BLaER1 (cell line): ENCODE results near the gene SBF2.
"Not testable (repeated sequence)": the region's sequence is repeated elsewhere in the genome, so short reads cannot be mapped to it uniquely, and the experiment has no call there.

ENCODE experiments used
- H3K27ac ChIP-seq: shearing (Covaris generic); formaldehyde crosslinking; 2 replicates; pipeline ENCODE4 v1.8.1; 2022
- H3K27me3 ChIP-seq: shearing (Covaris generic); formaldehyde crosslinking; 2 replicates; pipeline ENCODE4 v1.8.1; 2022
- H3K36me3 ChIP-seq: shearing (Covaris generic); formaldehyde crosslinking; 2 replicates; pipeline ENCODE4 v1.8.1; 2022
- H3K4me1 ChIP-seq: shearing (Covaris generic); formaldehyde crosslinking; 2 replicates; pipeline ENCODE4 v1.8.1; 2022
- H3K4me2 ChIP-seq: shearing (Covaris generic); formaldehyde crosslinking; 2 replicates; pipeline ENCODE4 v1.8.1; 2022
- H3K4me3 ChIP-seq: shearing (Covaris generic); formaldehyde crosslinking; 2 replicates; pipeline ENCODE4 v1.8.1; 2022
- H3K9ac ChIP-seq: shearing (Covaris generic); formaldehyde crosslinking; 2 replicates; pipeline ENCODE4 v1.8.1; 2022
- H3K9me3 ChIP-seq: shearing (Covaris generic); formaldehyde crosslinking; 2 replicates; pipeline ENCODE4 v1.8.1; 2022
- H4K20me1 ChIP-seq: shearing (Covaris generic); formaldehyde crosslinking; 2 replicates; pipeline ENCODE4 v1.8.1; 2022
- Cebpa-rat ChIP-seq: shearing (Covaris generic); IDR thresholded peaks from 2 replicates; pipeline ENCODE4 v1.8.1; 2022

SBF2 gene

DNA sequence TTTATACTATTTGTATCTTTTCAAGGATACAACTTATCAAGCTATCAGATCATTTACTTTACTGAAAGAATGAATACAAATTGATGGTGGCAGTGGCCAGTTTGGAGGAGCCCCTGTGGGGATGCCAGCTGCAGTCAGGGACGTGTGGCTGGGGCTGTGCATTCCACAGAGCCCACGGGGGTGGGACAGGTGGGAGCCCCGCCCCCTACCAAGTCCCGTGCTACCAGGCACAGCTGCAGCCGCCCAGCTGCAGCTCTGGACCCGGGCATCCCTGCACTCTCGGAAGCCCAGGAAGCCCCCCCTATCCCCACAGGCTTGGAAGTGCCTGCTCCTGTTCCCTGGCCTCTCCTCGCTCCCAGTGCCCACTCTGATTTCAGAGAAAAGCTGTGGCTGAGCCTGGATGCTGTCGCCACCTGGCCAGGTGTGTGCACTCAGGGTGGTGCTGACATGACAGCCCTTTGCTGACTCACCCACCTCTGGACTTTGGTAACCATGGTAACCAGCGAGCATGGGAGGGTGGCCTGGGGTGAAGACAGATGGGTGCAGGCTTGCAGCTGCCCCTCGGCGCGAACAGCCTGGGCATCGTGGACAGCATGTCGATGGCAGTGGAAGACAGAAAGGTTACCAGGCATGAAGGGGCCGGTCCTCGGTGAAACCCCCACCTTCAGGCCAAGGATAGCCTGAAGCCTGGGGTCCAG is 138.1 kb downstream of the SBF2 start:
- H3K4me2 ChIP-seq, result no peak overlapping the region
- no peaks in the 10 kb centered on the region for H3K27me3 ChIP-seq
- H3K4me3 ChIP-seq, result no peak overlapping the region
- peaks cover 19% of the 10 kb centered on the region for H3K9me3 ChIP-seq
- H3K4me1 ChIP-seq, result no peaks in the 10 kb centered on the region
- no peaks in the 10 kb centered on the region for H3K36me3 ChIP-seq
- H3K9ac ChIP-seq, result no peak overlapping the region
- no peaks in the 10 kb centered on the region for H4K20me1 ChIP-seq
- H3K27ac ChIP-seq, result no peak overlapping the region
- no peak for TF ChIP-seq Cebpa-rat

GRCh38 chr11:10150800-10151199 is 143.2 kb downstream of the SBF2 start:
- H3K4me2 ChIP-seq, result no peak overlapping the region
- H3K27ac ChIP-seq, result no peak overlapping the region
- no peaks in the 10 kb centered on the region for H3K4me1 ChIP-seq
- no peak for TF ChIP-seq Cebpa-rat
- no peak overlapping the region for H3K9ac ChIP-seq
- H3K27me3 ChIP-seq, result no peaks in the 10 kb centered on the region
- no peak overlapping the region for H3K4me3 ChIP-seq
- peaks cover 6% of the 10 kb centered on the region for H3K9me3 ChIP-seq
- H4K20me1 ChIP-seq, result no peaks in the 10 kb centered on the region
- H3K36me3 ChIP-seq, result no peaks in the 10 kb centered on the region

- H4K20me1 ChIP-seq, result no peaks in the 10 kb centered on the region
- no peaks in the 10 kb centered on the region for H3K4me1 ChIP-seq
- no peak overlapping the region for H3K9ac ChIP-seq
- TF ChIP-seq Cebpa-rat, result no peak
- no peak overlapping the region for H3K4me2 ChIP-seq
- H3K36me3 ChIP-seq, result no peaks in the 10 kb centered on the region
- peaks cover 5% of the 10 kb centered on the region for H3K9me3 ChIP-seq
- H3K27ac ChIP-seq, result no peak overlapping the region
- H3K27me3 ChIP-seq, result no peaks in the 10 kb centered on the region
- no peak overlapping the region for H3K4me3 ChIP-seq
Observed at GRCh38 chr11:10149553-10149952, 144.5 kb downstream of the SBF2 start.

DNA sequence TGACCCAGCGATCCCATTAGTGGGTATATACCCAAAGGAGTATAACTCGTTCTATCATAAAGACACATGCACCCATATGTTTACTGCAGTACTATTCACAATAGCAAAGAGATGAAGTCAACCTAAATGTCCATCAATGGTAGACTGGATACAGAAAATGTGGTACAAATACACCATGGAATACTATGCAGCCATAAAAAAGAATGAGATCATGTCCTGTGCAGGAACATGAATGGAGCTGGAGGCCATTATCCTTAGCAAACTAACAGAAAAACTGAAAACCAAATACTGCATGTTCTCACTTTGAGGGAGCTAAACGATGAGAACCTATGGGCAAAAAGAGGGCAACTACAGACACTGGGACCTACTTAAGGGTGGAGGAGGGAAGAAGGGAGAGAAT is 146.8 kb downstream of the SBF2 start:
- no peaks in the 10 kb centered on the region for H4K20me1 ChIP-seq
- H3K4me3 ChIP-seq, result no peak overlapping the region
- H3K27ac ChIP-seq, result no peak overlapping the region
- no peak overlapping the region for H3K4me2 ChIP-seq
- no peaks in the 10 kb centered on the region for H3K36me3 ChIP-seq
- peaks cover 5% of the 10 kb centered on the region for H3K9me3 ChIP-seq
- H3K4me1 ChIP-seq, result no peaks in the 10 kb centered on the region
- H3K27me3 ChIP-seq, result no peaks in the 10 kb centered on the region
- no peak overlapping the region for H3K9ac ChIP-seq
- no peak for TF ChIP-seq Cebpa-rat

- Histone ChIP-seq H3K4me2 (no peak overlapping the region), H4K20me1 (no peaks in the 10 kb centered on the region), H3K27ac (no peak overlapping the region), H3K9me3 (peaks cover 5% of the 10 kb centered on the region), H3K36me3 (no peaks in the 10 kb centered on the region), H3K27me3 (no peaks in the 10 kb centered on the region), H3K4me3 (no peak overlapping the region), H3K4me1 (no peaks in the 10 kb centered on the region), H3K9ac (no peak overlapping the region)
- no peak for TF ChIP-seq Cebpa-rat
Observed at GRCh38 chr11:10144954-10145353, 149.1 kb downstream of the SBF2 start.

DNA sequence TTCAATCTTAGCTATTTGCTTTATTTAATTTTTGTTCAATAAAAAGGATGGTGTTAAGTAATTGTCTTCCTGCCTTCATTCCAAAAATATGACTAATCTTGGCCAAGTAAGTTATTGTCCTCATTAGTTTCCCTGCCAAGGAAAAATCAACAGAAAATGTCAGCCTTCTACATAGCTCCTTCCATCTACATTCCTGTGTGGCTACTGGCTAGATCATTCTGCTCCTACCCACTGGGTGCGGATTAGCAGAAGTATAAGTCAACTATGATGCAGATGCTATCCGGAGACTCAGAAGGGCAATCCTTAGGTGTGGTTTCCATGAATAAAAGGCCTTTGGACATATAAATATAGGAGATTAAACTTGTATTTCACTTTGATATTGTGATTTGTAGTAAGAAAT is 154.4 kb downstream of the SBF2 start:
- Histone ChIP-seq H3K4me1 (no peaks in the 10 kb centered on the region), H3K36me3 (no peaks in the 10 kb centered on the region), H3K27ac (no peak overlapping the region), H3K27me3 (no peaks in the 10 kb centered on the region), H3K4me2 (no peak overlapping the region), H3K9ac (no peak overlapping the region), H3K4me3 (no peak overlapping the region), H4K20me1 (no peaks in the 10 kb centered on the region), H3K9me3 (peaks cover 16% of the 10 kb centered on the region)
- TF ChIP-seq Cebpa-rat, result no peak

- H3K4me1 ChIP-seq, result no peaks in the 10 kb centered on the region
- no peak overlapping the region for H3K4me3 ChIP-seq
- no peak overlapping the region for H3K9ac ChIP-seq
- no peaks in the 10 kb centered on the region for H4K20me1 ChIP-seq
- no peak overlapping the region for H3K27ac ChIP-seq
- H3K4me2 ChIP-seq, result no peak overlapping the region
- no peak for TF ChIP-seq Cebpa-rat
- H3K27me3 ChIP-seq, result no peaks in the 10 kb centered on the region
- H3K9me3 ChIP-seq, result peaks cover 20% of the 10 kb centered on the region
- no peaks in the 10 kb centered on the region for H3K36me3 ChIP-seq
Observed at GRCh38 chr11:10139143-10139542, 154.9 kb downstream of the SBF2 start.

- no peak for TF ChIP-seq Cebpa-rat
- H3K9ac ChIP-seq, result no peak overlapping the region
- no peak overlapping the region for H3K4me2 ChIP-seq
- H4K20me1 ChIP-seq, result no peaks in the 10 kb centered on the region
- no peak overlapping the region for H3K4me3 ChIP-seq
- H3K27ac ChIP-seq, result no peak overlapping the region
- H3K4me1 ChIP-seq, result no peaks in the 10 kb centered on the region
- no peaks in the 10 kb centered on the region for H3K27me3 ChIP-seq
- H3K36me3 ChIP-seq, result no peaks in the 10 kb centered on the region
- H3K9me3 ChIP-seq, result peaks cover 25% of the 10 kb centered on the region
Observed at GRCh38 chr11:10134975-10135481, 159.0 kb downstream of the SBF2 start.

DNA sequence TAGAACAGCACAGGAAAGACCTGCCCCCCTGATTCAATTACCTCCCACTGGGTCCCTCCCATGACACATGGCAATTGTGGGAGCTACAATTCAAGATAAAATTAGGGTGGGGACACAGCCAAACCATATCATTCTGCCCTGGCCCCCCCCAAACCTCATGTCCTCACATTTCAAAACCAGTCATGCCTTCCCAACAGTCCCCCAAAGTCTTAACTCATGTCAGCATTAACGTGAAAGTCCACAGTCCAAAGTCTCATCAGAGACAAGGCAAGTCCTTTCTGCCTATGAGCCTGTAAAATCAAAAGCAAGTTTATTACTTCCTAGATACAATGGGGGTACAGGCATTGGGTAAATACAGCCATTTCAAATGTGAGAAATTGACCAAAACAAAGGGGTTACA is 159.8 kb downstream of the SBF2 start:
- H3K4me2 ChIP-seq, H3K27ac ChIP-seq, H3K36me3 ChIP-seq, H3K27me3 ChIP-seq, H4K20me1 ChIP-seq, H3K9ac ChIP-seq, H3K4me1 ChIP-seq, H3K4me3 ChIP-seq: not testable (repeated sequence)
- peaks cover 25% of the 10 kb centered on the region for H3K9me3 ChIP-seq

DNA sequence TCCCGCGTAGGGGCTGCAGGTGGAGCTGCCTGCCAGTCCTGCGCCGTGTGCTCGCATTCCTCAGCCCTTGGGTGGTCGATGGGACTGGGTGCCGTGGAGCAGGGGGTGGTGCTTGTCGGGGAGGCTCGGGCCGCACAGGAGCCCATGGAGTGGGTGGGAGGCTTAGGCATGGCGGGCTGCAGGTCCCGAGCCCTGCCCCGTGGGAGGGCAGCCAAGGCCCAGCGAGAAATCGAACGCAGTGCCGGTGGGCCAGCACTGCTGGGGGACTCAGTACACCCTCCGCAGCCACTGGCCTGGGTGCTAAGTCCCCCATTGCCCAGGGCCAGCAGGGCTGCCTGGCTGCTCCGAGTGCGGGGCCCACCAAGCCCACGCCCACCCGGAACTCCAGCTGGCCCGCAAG is 160.8 kb downstream of the SBF2 start:
- H3K27me3 ChIP-seq, H3K27ac ChIP-seq: not testable (repeated sequence)
- H3K9me3 ChIP-seq, result peaks cover 25% of the 10 kb centered on the region

DNA sequence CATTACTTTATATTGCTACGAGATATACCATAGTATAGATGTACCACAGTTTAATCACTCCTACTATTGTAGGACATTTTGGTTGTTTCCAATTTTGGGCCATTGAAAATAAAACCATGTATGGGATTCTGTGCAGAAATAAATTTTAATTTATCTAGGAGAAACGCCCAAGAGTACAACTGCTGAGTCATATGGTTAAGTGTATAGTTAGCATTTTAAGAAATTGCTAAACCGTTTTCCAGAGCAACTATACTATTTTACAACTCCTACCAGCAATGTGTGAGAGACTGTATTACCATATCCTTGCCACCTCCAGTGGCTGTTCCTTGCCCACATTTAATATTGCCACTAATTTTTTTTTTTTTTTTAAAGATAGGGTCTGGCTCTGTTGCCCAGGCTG is 163.1 kb downstream of the SBF2 start:
- H3K27me3 ChIP-seq, result no peaks in the 10 kb centered on the region
- no peaks in the 10 kb centered on the region for H3K4me1 ChIP-seq
- no peak overlapping the region for H3K4me2 ChIP-seq
- no peak overlapping the region for H3K4me3 ChIP-seq
- no peak overlapping the region for H3K27ac ChIP-seq
- no peak overlapping the region for H3K9ac ChIP-seq
- no peak for TF ChIP-seq Cebpa-rat
- no peaks in the 10 kb centered on the region for H4K20me1 ChIP-seq
- no peaks in the 10 kb centered on the region for H3K36me3 ChIP-seq
- peaks cover 21% of the 10 kb centered on the region for H3K9me3 ChIP-seq

More for the DNA sequence above, 160.8 kb downstream of the SBF2 start:
- not testable (repeated sequence) for H3K4me1 ChIP-seq, H3K9ac ChIP-seq, H3K36me3 ChIP-seq, H3K4me2 ChIP-seq, H4K20me1 ChIP-seq, H3K4me3 ChIP-seq

GRCh38 chr11:10129184-10129583 is 164.8 kb downstream of the SBF2 start:
- not testable (repeated sequence) for H3K9ac ChIP-seq, H3K9me3 ChIP-seq, H3K4me2 ChIP-seq, H3K4me1 ChIP-seq, H4K20me1 ChIP-seq, H3K27ac ChIP-seq, H3K4me3 ChIP-seq, H3K36me3 ChIP-seq, H3K27me3 ChIP-seq
